ENCODE measurements around the gene EPS8. TPM values are rescaled to one million over a fixed set of nuclear protein-coding genes. Genes with fewer than 3 reads are reported as not detected.

Gene EPS8
- total RNA-seq, 5 donors from 2014 or later (not counting 1 experiment from before 2014, with no cell fraction given), result 0.91 to 3.8 (median 2.1) TPM

GRCh38 chr12:15829255-15829654, 40.1 kb upstream of the EPS8 start:
- H3K9me3 ChIP-seq, result no peaks in the 10 kb centered on the region
- H3K4me3 Mint-ChIP-seq, result no peak overlapping the region
- H3K36me3 ChIP-seq (ENCODE audit: control insufficient read depth in 2 of 2, extremely low read depth in 1 of 2, insufficient read depth in 1 of 2, low read length in 1 of 2), result no peaks in the 10 kb centered on the region
- H3K9me3 Mint-ChIP-seq, result no peaks in the 10 kb centered on the region
- no peaks in the 10 kb centered on the region for H3K4me1 ChIP-seq (ENCODE audit: control insufficient read depth in 1 of 2, extremely low read depth in 1 of 2, insufficient read depth in 2 of 2, low read length in 2 of 2)
- ChIA-PET CTCF (no interaction called here), POLR2A (no interaction called here)
- ATAC-seq (replicated peaks in 1 of 4), result no peak
- H3K4me1 Mint-ChIP-seq, result no peaks in the 10 kb centered on the region
- H3K4me3 ChIP-seq (ENCODE audit: control insufficient read depth in 1 of 2, extremely low read depth in 1 of 2, low read length in 1 of 2), result no peak overlapping the region
- H3K27me3 Mint-ChIP-seq, result peaks cover 0 to 4% of the 10 kb centered on the region in 2 donors
- no CpG with 5 or more reads among the region's 3 CpGs for WGBS (ENCODE audit: insufficient coverage)
- no peaks in the 10 kb centered on the region for H3K27me3 ChIP-seq (replicated peaks in 1 of 2; ENCODE audit: control insufficient read depth in 2 of 2, extremely low read depth in 1 of 2, insufficient read depth in 2 of 2, low read length in 1 of 2)
- no peaks in the 10 kb centered on the region for H3K36me3 Mint-ChIP-seq
- DNase-seq, result no peak
- H3K27ac Mint-ChIP-seq, result no peak overlapping the region
- no peak overlapping the region for H3K27ac ChIP-seq (ENCODE audit: low read length)

- Mint-ChIP-seq H3K4me3 (no peak overlapping the region), H3K27ac (no peak overlapping the region), H3K36me3 (no peaks in the 10 kb centered on the region), H3K4me1 (no peaks in the 10 kb centered on the region), H3K9me3 (no peaks in the 10 kb centered on the region), H3K27me3 (peaks cover 0 to 4% of the 10 kb centered on the region in 2 donors)
- WGBS (ENCODE audit: insufficient coverage), result no CpG with 5 or more reads among the region's 1 CpG
- ATAC-seq (replicated peaks in 1 of 4) (no peak), DNase-seq (no peak)
- Histone ChIP-seq H3K27ac (ENCODE audit: low read length) (no peak overlapping the region), H3K9me3 (no peaks in the 10 kb centered on the region), H3K27me3 (replicated peaks in 1 of 2; ENCODE audit: control insufficient read depth in 2 of 2, extremely low read depth in 1 of 2, insufficient read depth in 2 of 2, low read length in 1 of 2) (no peaks in the 10 kb centered on the region), H3K4me1 (ENCODE audit: control insufficient read depth in 1 of 2, extremely low read depth in 1 of 2, insufficient read depth in 2 of 2, low read length in 2 of 2) (no peaks in the 10 kb centered on the region), H3K36me3 (ENCODE audit: control insufficient read depth in 2 of 2, extremely low read depth in 1 of 2, insufficient read depth in 1 of 2, low read length in 1 of 2) (no peaks in the 10 kb centered on the region), H3K4me3 (ENCODE audit: control insufficient read depth in 1 of 2, extremely low read depth in 1 of 2, low read length in 1 of 2) (no peak overlapping the region)
- CTCF ChIA-PET, result interaction anchor here in 1 of 2 donors (0.6 kb wide), 2 partner anchors 50 to 358 kb away, joined by 3 to 5 read pairs; no protein-coding TSS in a partner anchor
- POLR2A ChIA-PET, result interaction anchor here in 1 of 2 donors (0.5 kb wide), 1 partner anchor 303 kb away, joined by 3 read pairs; no protein-coding TSS in a partner anchor
These were observed 37.9 kb upstream of the EPS8 start for GRCh38 chr12:15827136-15827535.

- ChIA-PET CTCF (no interaction called here), POLR2A (no interaction called here)
- no peak for ATAC-seq (replicated peaks in 1 of 4)
- Mint-ChIP-seq H3K9me3 (no peaks in the 10 kb centered on the region), H3K36me3 (no peaks in the 10 kb centered on the region), H3K4me3 (no peak overlapping the region), H3K27ac (no peak overlapping the region), H3K4me1 (no peaks in the 10 kb centered on the region), H3K27me3 (peaks cover 0 to 7% of the 10 kb centered on the region in 2 donors)
- H3K27ac ChIP-seq (ENCODE audit: low read length), result no peak overlapping the region
- no peak overlapping the region for H3K4me3 ChIP-seq (ENCODE audit: control insufficient read depth in 1 of 2, extremely low read depth in 1 of 2, low read length in 1 of 2)
- no peaks in the 10 kb centered on the region for H3K4me1 ChIP-seq (ENCODE audit: control insufficient read depth in 1 of 2, extremely low read depth in 1 of 2, insufficient read depth in 2 of 2, low read length in 2 of 2)
- H3K9me3 ChIP-seq, result no peaks in the 10 kb centered on the region
- H3K36me3 ChIP-seq (ENCODE audit: control insufficient read depth in 2 of 2, extremely low read depth in 1 of 2, insufficient read depth in 1 of 2, low read length in 1 of 2), result no peaks in the 10 kb centered on the region
- DNase-seq, result no peak
- no peaks in the 10 kb centered on the region for H3K27me3 ChIP-seq (replicated peaks in 1 of 2; ENCODE audit: control insufficient read depth in 2 of 2, extremely low read depth in 1 of 2, insufficient read depth in 2 of 2, low read length in 1 of 2)
- no CpG with 5 or more reads among the region's 3 CpGs for WGBS (ENCODE audit: insufficient coverage)
These were observed 35.3 kb upstream of the EPS8 start for GRCh38 chr12:15824516-15824915.

- H3K36me3 Mint-ChIP-seq, result no peaks in the 10 kb centered on the region
- no peaks in the 10 kb centered on the region for H3K9me3 ChIP-seq
- WGBS (ENCODE audit: insufficient coverage), result no CpG with 5 or more reads among the region's 3 CpGs
- DNase-seq (no peak), ATAC-seq (replicated peaks in 1 of 4) (no peak)
- POLR2A ChIA-PET, result no interaction called here
- CTCF ChIA-PET, result no interaction called here
- no peak overlapping the region for H3K27ac ChIP-seq (ENCODE audit: low read length)
- H3K27me3 ChIP-seq (replicated peaks in 1 of 2; ENCODE audit: control insufficient read depth in 2 of 2, extremely low read depth in 1 of 2, insufficient read depth in 2 of 2, low read length in 1 of 2), result no peaks in the 10 kb centered on the region
- H3K4me1 Mint-ChIP-seq, result no peaks in the 10 kb centered on the region
- no peaks in the 10 kb centered on the region for H3K36me3 ChIP-seq (ENCODE audit: control insufficient read depth in 2 of 2, extremely low read depth in 1 of 2, insufficient read depth in 1 of 2, low read length in 1 of 2)
- no peak overlapping the region for H3K4me3 ChIP-seq (ENCODE audit: control insufficient read depth in 1 of 2, extremely low read depth in 1 of 2, low read length in 1 of 2)
- no peaks in the 10 kb centered on the region for H3K4me1 ChIP-seq (ENCODE audit: control insufficient read depth in 1 of 2, extremely low read depth in 1 of 2, insufficient read depth in 2 of 2, low read length in 2 of 2)
- H3K27me3 Mint-ChIP-seq, result peaks cover 0 to 8% of the 10 kb centered on the region in 2 donors
- no peaks in the 10 kb centered on the region for H3K9me3 Mint-ChIP-seq
- no peak overlapping the region for H3K27ac Mint-ChIP-seq
- no peak overlapping the region for H3K4me3 Mint-ChIP-seq
These were observed 34.4 kb upstream of the EPS8 start for GRCh38 chr12:15823360-15824128.

- H3K27me3 Mint-ChIP-seq, result peaks cover 0 to 7% of the 10 kb centered on the region in 2 donors
- POLR2A ChIA-PET, result no interaction called here
- ATAC-seq (replicated peaks in 1 of 4), result no peak
- H3K4me1 Mint-ChIP-seq, result no peaks in the 10 kb centered on the region
- H3K27ac Mint-ChIP-seq, result no peak overlapping the region
- WGBS (ENCODE audit: insufficient coverage), result 75% methylated on average over 1 of the region's 3 CpGs
- Histone ChIP-seq H3K27ac (ENCODE audit: low read length) (no peak overlapping the region), H3K36me3 (ENCODE audit: control insufficient read depth in 2 of 2, extremely low read depth in 1 of 2, insufficient read depth in 1 of 2, low read length in 1 of 2) (no peaks in the 10 kb centered on the region), H3K9me3 (no peaks in the 10 kb centered on the region), H3K4me1 (ENCODE audit: control insufficient read depth in 1 of 2, extremely low read depth in 1 of 2, insufficient read depth in 2 of 2, low read length in 2 of 2) (no peaks in the 10 kb centered on the region), H3K27me3 (replicated peaks in 1 of 2; ENCODE audit: control insufficient read depth in 2 of 2, extremely low read depth in 1 of 2, insufficient read depth in 2 of 2, low read length in 1 of 2) (no peaks in the 10 kb centered on the region), H3K4me3 (ENCODE audit: control insufficient read depth in 1 of 2, extremely low read depth in 1 of 2, low read length in 1 of 2) (no peak overlapping the region)
- H3K36me3 Mint-ChIP-seq, result no peaks in the 10 kb centered on the region
- no peak for DNase-seq
- no peak overlapping the region for H3K4me3 Mint-ChIP-seq
- CTCF ChIA-PET, result interaction anchor here in 1 of 2 donors (0.7 kb wide), 1 partner anchor 1242 kb away, joined by 3 read pairs; no protein-coding TSS in a partner anchor
- peaks cover 0 to 4% (median 4%) of the 10 kb centered on the region in 3 donors for H3K9me3 Mint-ChIP-seq
These were observed 30.7 kb upstream of the EPS8 start for GRCh38 chr12:15819644-15820437.

GRCh38 chr12:15818418-15818817, 29.2 kb upstream of the EPS8 start:
- Mint-ChIP-seq H3K9me3 (peaks cover 0 to 4% (median 4%) of the 10 kb centered on the region in 3 donors), H3K27ac (no peak overlapping the region), H3K4me1 (no peaks in the 10 kb centered on the region), H3K36me3 (no peaks in the 10 kb centered on the region), H3K27me3 (peaks cover 0 to 7% of the 10 kb centered on the region in 2 donors), H3K4me3 (no peak overlapping the region)
- peaks cover 0 to 6% of the 10 kb centered on the region in 2 experiments for H3K27me3 ChIP-seq (replicated peaks in 1 of 2; ENCODE audit: control insufficient read depth in 2 of 2, extremely low read depth in 1 of 2, insufficient read depth in 2 of 2, low read length in 1 of 2)
- H3K36me3 ChIP-seq (ENCODE audit: control insufficient read depth in 2 of 2, extremely low read depth in 1 of 2, insufficient read depth in 1 of 2, low read length in 1 of 2), result no peaks in the 10 kb centered on the region
- CTCF ChIA-PET, result no interaction called here
- no peaks in the 10 kb centered on the region for H3K4me1 ChIP-seq (ENCODE audit: control insufficient read depth in 1 of 2, extremely low read depth in 1 of 2, insufficient read depth in 2 of 2, low read length in 2 of 2)
- ATAC-seq (replicated peaks in 1 of 4), result no peak
- POLR2A ChIA-PET, result no interaction called here
- DNase-seq, result no peak
- H3K4me3 ChIP-seq (ENCODE audit: control insufficient read depth in 1 of 2, extremely low read depth in 1 of 2, low read length in 1 of 2), result no peak overlapping the region
- no peak overlapping the region for H3K27ac ChIP-seq (ENCODE audit: low read length)
- no peaks in the 10 kb centered on the region for H3K9me3 ChIP-seq
- WGBS (ENCODE audit: insufficient coverage), result no CpG with 5 or more reads among the region's 1 CpG
